GM23338 (cell line): ENCODE results near the gene TXNL4B. TPM values are rescaled to one million over a fixed set of nuclear protein-coding genes. Genes with fewer than 3 reads are reported as not detected.

ENCODE experiments used
- ATAC-seq: fragments of 200-7000 bp; cut with Tn5 transposase; 3 replicates; pipeline ENCODE4 v1.9.1; 2020
- DNase-seq: peaks from one replicate; pipeline ENCODE4 v3.0.0-alpha.2; 2015; ENCODE audit warnings: low spot score
- H2AFZ ChIP-seq: fragments of 200-600 bp; sonication (generic); 2 replicates; pipeline ENCODE4 v1.8.0; 2016; ENCODE audit warnings: antibody characterized with exemption, mild to moderate bottlenecking, moderate library complexity
- H3F3A ChIP-seq: fragments of 200-600 bp; sonication (generic); replicated peaks from 2 replicates; pipeline ENCODE4 v1.8.0; 2017; ENCODE audit warnings: antibody characterized with exemption, mixed run types, low read depth
- H3K27ac ChIP-seq: fragments of 200-600 bp; sonication (generic); 2 replicates; pipeline ENCODE4 v1.6.1; 2016; ENCODE audit warnings: low read depth
- H3K27me3 ChIP-seq: fragments of 200-600 bp; sonication (generic); 2 replicates; pipeline ENCODE4 v1.8.0; 2016; ENCODE audit warnings: mild to moderate bottlenecking, mixed run types, moderate library complexity; ENCODE audit not compliant: insufficient read depth
- H3K36me3 ChIP-seq: fragments of 200-600 bp; sonication (generic); 2 replicates; pipeline ENCODE4 v1.8.0; 2016; ENCODE audit warnings: mild to moderate bottlenecking; ENCODE audit not compliant: insufficient read depth
- H3K4me1 ChIP-seq: fragments of 200-600 bp; sonication (generic); 2 replicates; pipeline ENCODE4 v1.8.0; 2016; ENCODE audit warnings: mild to moderate bottlenecking, moderate library complexity; ENCODE audit not compliant: insufficient read depth
- H3K4me2 ChIP-seq: fragments of 200-600 bp; sonication (generic); 2 replicates; pipeline ENCODE4 v1.7.1; 2017; ENCODE audit warnings: mixed run types
- H3K4me3 ChIP-seq: fragments of 200-600 bp; sonication (generic); 2 replicates; pipeline ENCODE4 v1.6.1; 2016; ENCODE audit warnings: mixed run types
- H3K79me2 ChIP-seq: fragments of 200-600 bp; sonication (generic); replicated peaks from 2 replicates; pipeline ENCODE4 v1.8.0; 2017; ENCODE audit warnings: mild to moderate bottlenecking; ENCODE audit not compliant: insufficient read depth
- H3K9me2 ChIP-seq: fragments of 200-600 bp; sonication (generic); 2 replicates; pipeline ENCODE4 v1.8.0; 2017; ENCODE audit not compliant: insufficient read depth
- H4K20me1 ChIP-seq: fragments of 200-600 bp; sonication (generic); replicated peaks from 2 replicates; pipeline ENCODE4 v1.8.0; 2017; ENCODE audit warnings: mild to moderate bottlenecking; ENCODE audit not compliant: insufficient read depth
- H3K27ac Mint-ChIP-seq: 2 replicates; pipeline ENCODE4 v1.8.0; 2020; ENCODE audit warnings: inconsistent platforms, mild to moderate bottlenecking, moderate library complexity, mixed read lengths
- H3K27me3 Mint-ChIP-seq: 3 replicates; pipeline ENCODE4 v1.8.0; 2022; ENCODE audit warnings: low read depth, mild to moderate bottlenecking, moderate library complexity, mixed read lengths, inconsistent platforms; ENCODE audit not compliant: insufficient read depth, poor library complexity
- H3K36me3 Mint-ChIP-seq: 3 replicates; pipeline ENCODE4 v1.8.0; 2021; ENCODE audit warnings: low read depth, mild to moderate bottlenecking, inconsistent platforms, moderate library complexity, mixed read lengths
- H3K4me1 Mint-ChIP-seq: 3 replicates; pipeline ENCODE4 v1.8.0; 2020; ENCODE audit warnings: mild to moderate bottlenecking, inconsistent platforms, mixed read lengths
- H3K4me3 Mint-ChIP-seq: 3 replicates; pipeline ENCODE4 v1.8.0; 2021; ENCODE audit warnings: moderate library complexity, mild to moderate bottlenecking, inconsistent platforms, mixed read lengths
- H3K9me3 Mint-ChIP-seq: 3 replicates; pipeline ENCODE4 v1.8.0; 2020; ENCODE audit warnings: moderate library complexity, mild to moderate bottlenecking, inconsistent platforms, mixed read lengths
- ETS1 ChIP-seq: IDR thresholded peaks from 2 replicates; pipeline ENCODE4 v1.6.1; 2016; ENCODE audit warnings: antibody characterized with exemption
- NANOG ChIP-seq: IDR thresholded peaks from 2 replicates; pipeline ENCODE4 v1.6.1; 2016; ENCODE audit warnings: antibody characterized with exemption, borderline replicate concordance
- ZNF114 ChIP-seq: fragments of 250-450 bp; sonication (Bioruptor Pico); IDR thresholded peaks from 2 replicates; pipeline ENCODE4 v1.5.0; 2020; ENCODE audit warnings: mild to moderate bottlenecking, moderate library complexity
- ZNF462 ChIP-seq: fragments of 250-450 bp; sonication (Bioruptor Pico); IDR thresholded peaks from 2 replicates; pipeline ENCODE4 v1.5.0; 2020; ENCODE audit warnings: mild to moderate bottlenecking, moderate library complexity
- polyA plus RNA-seq: library from polyadenylated mRNA; unstranded; fragments of >200 nt; fragmentation: Nextera tagmentation; extraction: Ambion mirVana; gene quantifications from 2 replicates; pipeline ENCODE4 v1.2.1, GENCODE V29; 2016
- total RNA-seq: library from RNA; depleted of rRNA; stranded (reverse); fragments of >200 nt; shearing (Covaris generic); gene quantifications from 2 replicates; pipeline ENCODE4 v1.2.3, GENCODE V29; 2014

TXNL4B gene
- total and polyA plus RNA-seq, 2 experiments from 2014 or later = 3.7 to 8.9 TPM

GRCh38 chr16:72125635-72126428, 32.4 kb upstream of the TXNL4B start:
- no peaks in the 10 kb centered on the region for H3K36me3 ChIP-seq
- no peak for ATAC-seq
- no peak for DNase-seq
- Mint-ChIP-seq H3K9me3 (no peaks in the 10 kb centered on the region), H3K36me3 (no peaks in the 10 kb centered on the region), H3K27me3 (peaks cover 12% of the 10 kb centered on the region), H3K27ac (peak overlapping the region; percentile 30; the same call in 1 of the 2 replicates), H3K4me1 (peaks cover 21% of the 10 kb centered on the region), H3K4me3 (no peak overlapping the region)
- no peak overlapping the region for H3K27ac ChIP-seq
- no peaks in the 10 kb centered on the region; the same call in none of the 2 replicates for H3K4me1 ChIP-seq
- no peak overlapping the region for H3K4me2 ChIP-seq
- no peak overlapping the region for H3K4me3 ChIP-seq
- no peaks in the 10 kb centered on the region for H4K20me1 ChIP-seq
- TF ChIP-seq ZNF114 (CRISPR knock-in tag) = no peak
- TF ChIP-seq NANOG = no peak
- no peak for TF ChIP-seq ETS1
- TF ChIP-seq ZNF462 (CRISPR knock-in tag) = no peak
- no peaks in the 10 kb centered on the region for H3K79me2 ChIP-seq
- no peaks in the 10 kb centered on the region for H3K27me3 ChIP-seq
- H3K9me2 ChIP-seq = no peaks in the 10 kb centered on the region
- no peaks in the 10 kb centered on the region for H3F3A ChIP-seq
- peak overlapping the region; percentile 33; the same call in 1 of the 2 replicates for H2AFZ ChIP-seq
